IPS-18c (cell line): ENCODE results near the gene POLR2H.

ENCODE experiments used
- H3K4me3 ChIP-seq: 2 replicates; pipeline ENCODE4 v1.7.0; 2013; ENCODE audit warnings: low read depth, mild to moderate bottlenecking, low read length, moderate library complexity; ENCODE audit not compliant: insufficient read depth
- H3K9me3 ChIP-seq: one replicate; pipeline ENCODE4 v1.6.1; 2013; ENCODE audit warnings: mild to moderate bottlenecking, low read length, moderate library complexity; ENCODE audit not compliant: control insufficient read depth, insufficient read depth

The POLR2H gene

GRCh38 chr3:184361532-184361931, at the start of gene POLR2H, which contains the start of gene CLCN2:
TSS of gene POLR2H (plus strand) at chr3:184361710. CDS start at chr3:184363493, 1,783 bp downstream.
TSS of gene CLCN2 (minus strand) at chr3:184361605. CDS start at chr3:184361479, 126 bp downstream.
- H3K4me3 ChIP-seq, result peak within 1 kb of the TSS; percentile 89

GRCh38 chr3:184314363-184314699, 47.2 kb upstream of the POLR2H start, which contains the start of gene EIF4G1:
TSS of gene EIF4G1 (plus strand) at chr3:184314606. CDS start at chr3:184315797, 1,191 bp downstream.
- no peaks in the 10 kb centered on the region for H3K9me3 ChIP-seq
- peak within 1 kb of the TSS; percentile 84 for H3K4me3 ChIP-seq

More at GRCh38 chr3:184361532-184361931, at the start of gene POLR2H, which contains the start of gene CLCN2:
- H3K9me3 ChIP-seq, result no peaks in the 10 kb centered on the region

GRCh38 chr3:184314700-184315542, 46.6 kb upstream of the POLR2H start:
- Histone ChIP-seq H3K4me3 (peak overlapping the region; percentile 84), H3K9me3 (no peaks in the 10 kb centered on the region)

- H3K9me3 ChIP-seq, result no peaks in the 10 kb centered on the region
- H3K4me3 ChIP-seq, result peak overlapping the region; percentile 84
Observed at GRCh38 chr3:184315543-184315867, 46.0 kb upstream of the POLR2H start.

GRCh38 chr3:184315871-184316661, 45.4 kb upstream of the POLR2H start:
- Histone ChIP-seq H3K4me3 (peak overlapping the region; percentile 84), H3K9me3 (no peaks in the 10 kb centered on the region)

- H3K4me3 ChIP-seq, result peak overlapping the region; percentile 84; the same call in 1 of the 2 replicates
Observed at GRCh38 chr3:184316792-184317191, 44.7 kb upstream of the POLR2H start.

GRCh38 chr3:184317201-184317600, 44.3 kb upstream of the POLR2H start:
- peak overlapping the region; percentile 2; the same call in 1 of the 2 replicates for H3K4me3 ChIP-seq
- no peaks in the 10 kb centered on the region for H3K9me3 ChIP-seq

More at GRCh38 chr3:184316792-184317191, 44.7 kb upstream of the POLR2H start:
- H3K9me3 ChIP-seq, result no peaks in the 10 kb centered on the region

GRCh38 chr3:184320104-184320445, 41.4 kb upstream of the POLR2H start:
- no peak overlapping the region for H3K4me3 ChIP-seq
- H3K9me3 ChIP-seq, result no peaks in the 10 kb centered on the region

- H3K9me3 ChIP-seq, result no peaks in the 10 kb centered on the region
- no peak overlapping the region for H3K4me3 ChIP-seq
Observed at GRCh38 chr3:184321666-184322065, 39.8 kb upstream of the POLR2H start.

- H3K9me3 ChIP-seq, result no peaks in the 10 kb centered on the region
- no peak overlapping the region for H3K4me3 ChIP-seq
Observed at GRCh38 chr3:184322731-184323487, 38.6 kb upstream of the POLR2H start.

GRCh38 chr3:184323696-184324095, 37.8 kb upstream of the POLR2H start:
- Histone ChIP-seq H3K4me3 (no peak overlapping the region), H3K9me3 (no peaks in the 10 kb centered on the region)

- Histone ChIP-seq H3K9me3 (no peaks in the 10 kb centered on the region), H3K4me3 (no peak overlapping the region)
Observed at GRCh38 chr3:184325269-184325668, 36.2 kb upstream of the POLR2H start.

GRCh38 chr3:184325715-184326369, 35.7 kb upstream of the POLR2H start:
- Histone ChIP-seq H3K9me3 (no peaks in the 10 kb centered on the region), H3K4me3 (no peak overlapping the region)

- Histone ChIP-seq H3K4me3 (no peak overlapping the region), H3K9me3 (no peaks in the 10 kb centered on the region)
Observed at GRCh38 chr3:184327171-184327570, 34.3 kb upstream of the POLR2H start.

GRCh38 chr3:184328516-184328915, 33.0 kb upstream of the POLR2H start:
- H3K4me3 ChIP-seq, result no peak overlapping the region
- no peaks in the 10 kb centered on the region for H3K9me3 ChIP-seq

- H3K9me3 ChIP-seq, result no peaks in the 10 kb centered on the region
- H3K4me3 ChIP-seq, result no peak overlapping the region
Observed at GRCh38 chr3:184332370-184333090, 29.0 kb upstream of the POLR2H start.
